ENCODE results near the gene MTARC1. TPM values are rescaled to one million over a fixed set of nuclear protein-coding genes. Genes with fewer than 3 reads are reported as not detected.

Gene MTARC1
- total and polyA plus RNA-seq, 9 donors: 3.3 to 9.3 (median 4.3) TPM

GRCh38 chr1:220810963-220811362 lies 24.2 kb downstream of the MTARC1 start:
- peak; percentile 39 for DNase-seq
- H3K27ac ChIP-seq (ENCODE audit: low read length): no peak overlapping the region
- H3K9me3 ChIP-seq (replicated peaks; ENCODE audit: control insufficient read depth, low read depth, low read length): no peaks in the 10 kb centered on the region
- WGBS (ENCODE audit: insufficient coverage): no CpG with 5 or more reads among the region's 2 CpGs
- H3K4me3 ChIP-seq (ENCODE audit: low read length): no peak overlapping the region
- H3K27me3 ChIP-seq (ENCODE audit: control insufficient read depth, insufficient read depth, low read length): no peaks in the 10 kb centered on the region
- peaks cover 6% of the 10 kb centered on the region for H3K4me1 ChIP-seq (ENCODE audit: control insufficient read depth, insufficient read depth, low read length)
- no peaks in the 10 kb centered on the region for H3K36me3 ChIP-seq (ENCODE audit: control insufficient read depth, insufficient read depth, low read length)

GRCh38 chr1:220811695-220812094 lies 25.0 kb downstream of the MTARC1 start:
- Histone ChIP-seq H3K4me1 (ENCODE audit: control insufficient read depth, insufficient read depth, low read length) (peaks cover 6% of the 10 kb centered on the region), H3K4me3 (ENCODE audit: low read length) (no peak overlapping the region), H3K27ac (ENCODE audit: low read length) (no peak overlapping the region), H3K27me3 (ENCODE audit: control insufficient read depth, insufficient read depth, low read length) (no peaks in the 10 kb centered on the region), H3K36me3 (ENCODE audit: control insufficient read depth, insufficient read depth, low read length) (no peaks in the 10 kb centered on the region), H3K9me3 (replicated peaks; ENCODE audit: control insufficient read depth, low read depth, low read length) (no peaks in the 10 kb centered on the region)
- no peak for DNase-seq
- 80% methylated on average over 3 of the region's 5 CpGs for WGBS (ENCODE audit: insufficient coverage)

- no peaks in the 10 kb centered on the region for H3K27me3 ChIP-seq (ENCODE audit: control insufficient read depth, insufficient read depth, low read length)
- WGBS (ENCODE audit: insufficient coverage): 61% methylated on average over 6 of the region's 6 CpGs
- H3K4me1 ChIP-seq (ENCODE audit: control insufficient read depth, insufficient read depth, low read length): peaks cover 6% of the 10 kb centered on the region
- no peaks in the 10 kb centered on the region for H3K9me3 ChIP-seq (replicated peaks; ENCODE audit: control insufficient read depth, low read depth, low read length)
- DNase-seq: no peak
- no peak overlapping the region for H3K4me3 ChIP-seq (ENCODE audit: low read length)
- no peaks in the 10 kb centered on the region for H3K36me3 ChIP-seq (ENCODE audit: control insufficient read depth, insufficient read depth, low read length)
- H3K27ac ChIP-seq (ENCODE audit: low read length): no peak overlapping the region
These were observed 25.6 kb downstream of the MTARC1 start for GRCh38 chr1:220812308-220812707.

- Histone ChIP-seq H3K36me3 (ENCODE audit: control insufficient read depth, insufficient read depth, low read length) (no peaks in the 10 kb centered on the region), H3K4me1 (ENCODE audit: control insufficient read depth, insufficient read depth, low read length) (peaks cover 6% of the 10 kb centered on the region), H3K9me3 (replicated peaks; ENCODE audit: control insufficient read depth, low read depth, low read length) (no peaks in the 10 kb centered on the region), H3K4me3 (ENCODE audit: low read length) (no peak overlapping the region), H3K27me3 (ENCODE audit: control insufficient read depth, insufficient read depth, low read length) (no peaks in the 10 kb centered on the region), H3K27ac (ENCODE audit: low read length) (no peak overlapping the region)
- 93% methylated on average over 10 of the region's 12 CpGs for WGBS (ENCODE audit: insufficient coverage)
- DNase-seq: no peak
These were observed 26.3 kb downstream of the MTARC1 start for GRCh38 chr1:220813013-220813412.

GRCh38 chr1:220815409-220815808 lies 28.7 kb downstream of the MTARC1 start:
- Histone ChIP-seq H3K9me3 (replicated peaks; ENCODE audit: control insufficient read depth, low read depth, low read length) (no peaks in the 10 kb centered on the region), H3K4me1 (ENCODE audit: control insufficient read depth, insufficient read depth, low read length) (peaks cover 3% of the 10 kb centered on the region), H3K4me3 (ENCODE audit: low read length) (no peak overlapping the region), H3K36me3 (ENCODE audit: control insufficient read depth, insufficient read depth, low read length) (no peaks in the 10 kb centered on the region), H3K27me3 (ENCODE audit: control insufficient read depth, insufficient read depth, low read length) (no peaks in the 10 kb centered on the region), H3K27ac (ENCODE audit: low read length) (no peak overlapping the region)
- 100% methylated on average over 1 of the region's 2 CpGs for WGBS (ENCODE audit: insufficient coverage)
- no peak for DNase-seq

GRCh38 chr1:220817907-220818306 lies 31.2 kb downstream of the MTARC1 start:
- no peak for DNase-seq
- Histone ChIP-seq H3K27me3 (ENCODE audit: control insufficient read depth, insufficient read depth, low read length) (no peaks in the 10 kb centered on the region), H3K4me1 (ENCODE audit: control insufficient read depth, insufficient read depth, low read length) (no peaks in the 10 kb centered on the region), H3K27ac (ENCODE audit: low read length) (no peak overlapping the region), H3K36me3 (ENCODE audit: control insufficient read depth, insufficient read depth, low read length) (no peaks in the 10 kb centered on the region), H3K9me3 (replicated peaks; ENCODE audit: control insufficient read depth, low read depth, low read length) (no peaks in the 10 kb centered on the region), H3K4me3 (ENCODE audit: low read length) (no peak overlapping the region)
- WGBS (ENCODE audit: insufficient coverage): no CpG with 5 or more reads among the region's 1 CpG

- H3K4me3 ChIP-seq (ENCODE audit: low read length): no peak overlapping the region
- 34% methylated on average over 11 of the region's 14 CpGs for WGBS (ENCODE audit: insufficient coverage)
- H3K4me1 ChIP-seq (ENCODE audit: control insufficient read depth, insufficient read depth, low read length): no peaks in the 10 kb centered on the region
- H3K27me3 ChIP-seq (ENCODE audit: control insufficient read depth, insufficient read depth, low read length): no peaks in the 10 kb centered on the region
- peak; percentile 43 for DNase-seq
- no peaks in the 10 kb centered on the region for H3K9me3 ChIP-seq (replicated peaks; ENCODE audit: control insufficient read depth, low read depth, low read length)
- H3K36me3 ChIP-seq (ENCODE audit: control insufficient read depth, insufficient read depth, low read length): no peaks in the 10 kb centered on the region
- no peak overlapping the region for H3K27ac ChIP-seq (ENCODE audit: low read length)
These were observed 31.9 kb downstream of the MTARC1 start for GRCh38 chr1:220818421-220819173.

GRCh38 chr1:220819467-220820026 lies 32.8 kb downstream of the MTARC1 start:
- H3K27ac ChIP-seq (ENCODE audit: low read length): no peak overlapping the region
- WGBS (ENCODE audit: insufficient coverage): no CpG with 5 or more reads among the region's 1 CpG
- peak; percentile 40 for DNase-seq

GRCh38 chr1:220824031-220824989 lies 37.6 kb downstream of the MTARC1 start:
- no peaks in the 10 kb centered on the region for H3K9me3 ChIP-seq (replicated peaks; ENCODE audit: control insufficient read depth, low read depth, low read length)
- no peaks in the 10 kb centered on the region for H3K4me1 ChIP-seq (ENCODE audit: control insufficient read depth, insufficient read depth, low read length)
- DNase-seq: no peak
- WGBS (ENCODE audit: insufficient coverage): 85% methylated on average over 6 of the region's 9 CpGs
- no peak overlapping the region for H3K4me3 ChIP-seq (ENCODE audit: low read length)
- peaks cover 3% of the 10 kb centered on the region for H3K27me3 ChIP-seq (ENCODE audit: control insufficient read depth, insufficient read depth, low read length)
- H3K27ac ChIP-seq (ENCODE audit: low read length): no peak overlapping the region
- no peaks in the 10 kb centered on the region for H3K36me3 ChIP-seq (ENCODE audit: control insufficient read depth, insufficient read depth, low read length)

More at GRCh38 chr1:220819467-220820026, 32.8 kb downstream of the MTARC1 start:
- H3K9me3 ChIP-seq (replicated peaks; ENCODE audit: control insufficient read depth, low read depth, low read length): no peaks in the 10 kb centered on the region
- H3K36me3 ChIP-seq (ENCODE audit: control insufficient read depth, insufficient read depth, low read length): no peaks in the 10 kb centered on the region
- H3K27me3 ChIP-seq (ENCODE audit: control insufficient read depth, insufficient read depth, low read length): peaks cover 2% of the 10 kb centered on the region
- no peaks in the 10 kb centered on the region for H3K4me1 ChIP-seq (ENCODE audit: control insufficient read depth, insufficient read depth, low read length)
- H3K4me3 ChIP-seq (ENCODE audit: low read length): no peak overlapping the region

Measured in muscle of leg (tissue), 11 donors.